Hepatic stellate cell (primary cell): ENCODE results near the gene CRIP2.

ENCODE experiments used
- DNase-seq: peaks from one replicate; pipeline ENCODE4 v3.0.0; 2011; ENCODE audit warnings: low spot score

The CRIP2 gene

GRCh38 chr14:105444859-105445258 lies 29.8 kb upstream of the CRIP2 start:
- no peak for DNase-seq

- no peak for DNase-seq
Observed at GRCh38 chr14:105445290-105445689, 29.3 kb upstream of the CRIP2 start.

- no peak for DNase-seq
Observed at GRCh38 chr14:105445901-105446845, 28.4 kb upstream of the CRIP2 start.

GRCh38 chr14:105446971-105447370 lies 27.6 kb upstream of the CRIP2 start:
- no peak for DNase-seq

GRCh38 chr14:105447651-105448640 lies 26.7 kb upstream of the CRIP2 start:
- no peak for DNase-seq

GRCh38 chr14:105448706-105449111 lies 25.9 kb upstream of the CRIP2 start:
- DNase-seq = peak; percentile 96

- no peak for DNase-seq
Observed at GRCh38 chr14:105449276-105450122, 25.1 kb upstream of the CRIP2 start.

GRCh38 chr14:105450123-105450505 lies 24.5 kb upstream of the CRIP2 start:
- no peak for DNase-seq

- no peak for DNase-seq
Observed at GRCh38 chr14:105450864-105451720, 23.5 kb upstream of the CRIP2 start.

- DNase-seq = no peak
Observed at GRCh38 chr14:105452963-105453362, 21.7 kb upstream of the CRIP2 start.

- no peak for DNase-seq
Observed at GRCh38 chr14:105453847-105454246, 20.8 kb upstream of the CRIP2 start.

GRCh38 chr14:105455086-105455640 lies 19.5 kb upstream of the CRIP2 start:
- DNase-seq = no peak

GRCh38 chr14:105455766-105456660 lies 18.6 kb upstream of the CRIP2 start:
- DNase-seq = no peak

- DNase-seq = no peak
Observed at GRCh38 chr14:105456736-105457617, 17.6 kb upstream of the CRIP2 start.

GRCh38 chr14:105458010-105458409 lies 16.6 kb upstream of the CRIP2 start:
- no peak for DNase-seq

GRCh38 chr14:105458571-105458970 lies 16.1 kb upstream of the CRIP2 start:
- DNase-seq = no peak

- no peak for DNase-seq
Observed at GRCh38 chr14:105460116-105460515, 14.5 kb upstream of the CRIP2 start.

GRCh38 chr14:105460616-105461015 lies 14.0 kb upstream of the CRIP2 start:
- DNase-seq = no peak
